SJSA1 (cell line): ENCODE data around the gene DYRK1B. TPM values are rescaled to one million over a fixed set of nuclear protein-coding genes. Genes with fewer than 3 reads are reported as not detected.

Source experiments
- DNase-seq, 2 experiments: peaks; one replicate each; pipeline ENCODE4 v3.0.0-alpha.2; 2015 to 2020; ENCODE audit warnings: low spot score in 2 of 2, low read depth in 1 of 2
- H3K27ac ChIP-seq: fragments of 250-450 bp; sonication (Bioruptor Pico); 2 replicates; pipeline ENCODE4 v1.5.1; 2020; ENCODE audit warnings: mild to moderate bottlenecking, moderate library complexity
- H3K27me3 ChIP-seq: fragments of 250-450 bp; sonication (Bioruptor Pico); replicated peaks from 2 replicates; pipeline ENCODE4 v1.5.1; 2020; ENCODE audit warnings: mild to moderate bottlenecking, moderate library complexity
- H3K36me3 ChIP-seq: fragments of 250-450 bp; sonication (Bioruptor Pico); 2 replicates; pipeline ENCODE4 v1.5.1; 2020; ENCODE audit warnings: mild to moderate bottlenecking
- H3K4me1 ChIP-seq: fragments of 250-450 bp; sonication (Bioruptor Pico); replicated peaks from 2 replicates; pipeline ENCODE4 v1.6.1; 2021; ENCODE audit warnings: mild to moderate bottlenecking
- H3K4me3 ChIP-seq: fragments of 250-450 bp; sonication (Bioruptor Pico); 2 replicates; pipeline ENCODE4 v1.5.1; 2020; ENCODE audit warnings: mild to moderate bottlenecking
- H3K9me3 ChIP-seq: fragments of 250-450 bp; sonication (Bioruptor Pico); replicated peaks from 2 replicates; pipeline ENCODE4 v1.5.1; 2020; ENCODE audit warnings: mild to moderate bottlenecking
- total RNA-seq: library from RNA; depleted of rRNA; stranded (reverse); fragments of >200 nt; shearing (Covaris generic); gene quantifications from 2 replicates; pipeline ENCODE4 v1.2.3, GENCODE V29; 2014

DYRK1B gene
- total RNA-seq, 1 experiment from 2014 or later, result 2.0 TPM

DNA sequence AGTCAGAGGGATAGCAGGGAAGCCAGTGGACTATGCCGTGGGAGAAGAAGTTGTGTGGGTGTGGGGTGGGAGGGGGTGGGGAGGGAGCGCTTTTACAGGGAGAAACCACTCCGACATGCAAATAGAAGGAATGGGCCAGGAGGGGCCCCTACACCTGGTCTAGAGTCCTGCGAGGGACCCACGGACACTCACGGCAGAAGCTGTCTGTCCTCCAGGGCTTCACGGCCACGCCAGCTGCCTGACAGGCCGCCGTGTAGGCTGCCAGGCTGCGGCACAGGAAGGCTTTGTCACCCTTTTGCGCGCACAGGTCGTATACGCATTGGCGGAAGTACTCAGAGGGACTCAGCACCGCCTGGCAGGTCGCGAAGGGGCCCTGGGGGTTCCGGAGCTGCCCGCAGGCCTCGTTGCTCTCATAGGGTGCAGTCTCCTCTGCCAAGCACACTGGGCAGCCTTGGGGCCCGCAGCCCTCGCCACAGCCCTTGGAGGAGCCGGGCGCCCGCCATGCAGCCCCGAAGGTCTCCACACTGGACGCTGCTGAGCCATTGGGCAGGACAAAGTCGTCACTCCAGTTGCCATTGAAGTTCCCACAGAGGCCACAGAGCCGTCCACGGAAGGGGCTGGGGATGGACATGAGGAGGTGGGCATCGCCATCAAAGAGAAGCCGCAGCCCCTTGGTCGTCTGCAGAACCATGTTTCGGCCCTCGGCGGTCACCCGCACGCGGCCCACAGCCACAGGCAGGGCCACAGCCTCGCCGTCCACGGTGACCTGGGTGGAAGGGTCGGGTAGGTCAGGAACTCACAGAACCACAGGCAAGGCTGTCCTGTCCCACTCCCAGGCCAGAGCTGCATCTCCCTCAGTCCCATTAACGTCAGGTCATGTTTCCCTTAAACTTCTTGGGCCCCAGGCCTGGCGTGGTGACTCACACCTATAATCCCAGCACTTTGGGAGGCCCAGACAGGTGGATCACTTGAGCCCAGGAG, 38.2 kb upstream of the DYRK1B start:
- DNase-seq, result no peak
- H3K27ac ChIP-seq, result no peak overlapping the region
- no peak overlapping the region for H3K4me3 ChIP-seq
- H3K9me3 ChIP-seq, result no peaks in the 10 kb centered on the region
- H3K4me1 ChIP-seq, result no peaks in the 10 kb centered on the region
- peaks cover 3% of the 10 kb centered on the region; the same call in 1 of the 2 replicates for H3K27me3 ChIP-seq
- no peaks in the 10 kb centered on the region for H3K36me3 ChIP-seq

- DNase-seq, result no peak
- Histone ChIP-seq H3K27ac (no peak overlapping the region), H3K27me3 (peaks cover 5% of the 10 kb centered on the region; the same call in 1 of the 2 replicates), H3K4me3 (no peak overlapping the region), H3K4me1 (no peaks in the 10 kb centered on the region), H3K36me3 (no peaks in the 10 kb centered on the region), H3K9me3 (no peaks in the 10 kb centered on the region)
Observed at GRCh38 chr19:39871362-39871761, 37.4 kb upstream of the DYRK1B start.

DNA sequence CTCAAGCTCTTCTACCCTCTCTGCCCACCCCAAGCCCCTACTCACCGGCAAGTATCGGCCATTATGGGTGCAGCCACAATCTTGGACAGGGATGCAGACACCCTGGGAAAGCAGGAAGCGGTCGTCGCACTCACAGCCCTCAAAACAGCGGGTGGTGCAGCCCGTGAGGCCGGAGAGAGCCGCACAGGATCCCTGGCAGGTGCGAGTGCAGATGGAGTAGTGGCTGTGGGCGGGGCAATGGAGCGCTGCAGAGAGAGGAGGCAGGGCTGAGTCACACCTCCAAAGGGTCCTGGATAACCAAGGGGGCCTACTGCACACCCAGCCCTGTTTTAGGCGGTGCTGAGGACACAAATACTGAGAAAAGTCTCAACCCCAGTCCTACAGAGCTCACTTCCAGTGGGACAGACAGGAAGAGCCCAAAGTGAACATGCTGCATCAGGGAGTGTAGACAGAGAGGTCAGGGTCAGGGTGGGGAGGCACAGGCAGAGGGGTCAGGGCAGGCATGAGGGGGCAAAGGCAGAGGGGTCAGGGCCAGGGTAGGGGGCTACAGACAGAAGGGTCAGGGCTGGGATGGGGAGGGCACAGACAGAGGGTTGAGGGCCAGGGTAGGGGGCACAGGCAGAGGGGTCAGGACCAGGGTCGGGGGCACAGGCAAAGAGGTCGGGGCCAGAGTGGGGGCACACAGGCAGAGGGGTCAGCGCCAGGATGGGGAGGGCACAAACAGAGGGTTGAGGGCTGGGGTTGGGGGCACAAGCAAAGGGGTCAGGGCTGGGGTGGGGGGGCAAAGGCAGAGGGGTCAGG, 36.4 kb upstream of the DYRK1B start:
- no peak overlapping the region for H3K27ac ChIP-seq
- no peaks in the 10 kb centered on the region for H3K9me3 ChIP-seq
- H3K27me3 ChIP-seq, result peaks cover 5% of the 10 kb centered on the region
- no peak for DNase-seq
- H3K4me1 ChIP-seq, result no peaks in the 10 kb centered on the region
- no peaks in the 10 kb centered on the region for H3K36me3 ChIP-seq
- no peak overlapping the region for H3K4me3 ChIP-seq

DNA sequence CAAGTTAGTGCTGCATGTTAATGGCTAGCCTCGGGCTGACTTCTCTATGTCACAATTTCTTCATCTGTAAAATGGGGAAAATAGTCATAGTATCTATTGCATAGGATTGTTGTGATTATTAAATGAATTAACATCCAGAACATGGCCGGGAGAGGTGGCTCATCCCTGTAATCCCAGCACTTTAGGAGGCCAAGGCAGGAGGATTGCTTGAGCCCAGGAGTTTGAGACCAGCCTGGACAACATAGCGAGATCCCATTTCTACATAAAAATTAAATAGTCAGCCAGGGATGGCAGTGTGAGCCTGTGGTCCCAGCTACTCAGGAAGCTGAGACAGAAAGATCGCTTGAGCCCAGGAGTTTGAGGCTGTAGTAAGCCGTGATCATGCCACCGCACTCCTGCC, 34.0 kb upstream of the DYRK1B start:
- Histone ChIP-seq H3K27me3 (peaks cover 5% of the 10 kb centered on the region), H3K4me1 (no peaks in the 10 kb centered on the region), H3K36me3 (no peaks in the 10 kb centered on the region), H3K27ac (no peak overlapping the region), H3K4me3 (no peak overlapping the region), H3K9me3 (no peaks in the 10 kb centered on the region)
- no peak for DNase-seq

GRCh38 chr19:39867133-39867532, 33.2 kb upstream of the DYRK1B start:
- Histone ChIP-seq H3K27me3 (peaks cover 5% of the 10 kb centered on the region), H3K4me3 (no peak overlapping the region)
- no peak for DNase-seq

DNA sequence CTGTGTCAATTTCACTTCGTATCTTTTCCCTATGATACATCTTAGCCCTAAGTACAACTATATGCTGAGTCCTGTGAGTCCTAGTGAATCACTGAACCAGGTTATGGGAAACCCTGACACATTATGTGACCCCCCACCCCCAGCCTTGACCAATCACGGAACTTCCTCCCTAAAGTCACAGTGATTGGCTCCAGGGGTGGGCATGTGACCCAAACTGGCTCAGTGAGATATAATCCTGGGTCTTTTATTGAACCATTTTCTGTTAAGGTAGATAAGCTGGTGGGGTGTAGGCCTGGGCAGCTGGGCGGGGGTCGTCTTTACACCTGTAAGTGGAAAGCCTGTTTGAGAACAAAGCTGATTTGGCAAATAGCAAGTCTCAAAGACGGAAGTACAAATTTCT, 32.0 kb upstream of the DYRK1B start:
- Histone ChIP-seq H3K27me3 (peaks cover 5% of the 10 kb centered on the region), H3K4me3 (no peak overlapping the region)
- DNase-seq, result no peak

More at GRCh38 chr19:39867133-39867532, 33.2 kb upstream of the DYRK1B start:
- Histone ChIP-seq H3K9me3 (no peaks in the 10 kb centered on the region), H3K27ac (no peak overlapping the region), H3K4me1 (no peaks in the 10 kb centered on the region), H3K36me3 (no peaks in the 10 kb centered on the region)

GRCh38 chr19:39865186-39865585, 31.2 kb upstream of the DYRK1B start:
- Histone ChIP-seq H3K9me3 (no peaks in the 10 kb centered on the region), H3K27ac (no peak overlapping the region), H3K4me3 (no peak overlapping the region), H3K36me3 (no peaks in the 10 kb centered on the region), H3K4me1 (no peaks in the 10 kb centered on the region), H3K27me3 (peaks cover 5% of the 10 kb centered on the region)
- DNase-seq, result no peak

More for the DNA sequence above, 32.0 kb upstream of the DYRK1B start:
- no peaks in the 10 kb centered on the region for H3K4me1 ChIP-seq
- H3K9me3 ChIP-seq, result no peaks in the 10 kb centered on the region
- no peaks in the 10 kb centered on the region for H3K36me3 ChIP-seq
- no peak overlapping the region for H3K27ac ChIP-seq

DNA sequence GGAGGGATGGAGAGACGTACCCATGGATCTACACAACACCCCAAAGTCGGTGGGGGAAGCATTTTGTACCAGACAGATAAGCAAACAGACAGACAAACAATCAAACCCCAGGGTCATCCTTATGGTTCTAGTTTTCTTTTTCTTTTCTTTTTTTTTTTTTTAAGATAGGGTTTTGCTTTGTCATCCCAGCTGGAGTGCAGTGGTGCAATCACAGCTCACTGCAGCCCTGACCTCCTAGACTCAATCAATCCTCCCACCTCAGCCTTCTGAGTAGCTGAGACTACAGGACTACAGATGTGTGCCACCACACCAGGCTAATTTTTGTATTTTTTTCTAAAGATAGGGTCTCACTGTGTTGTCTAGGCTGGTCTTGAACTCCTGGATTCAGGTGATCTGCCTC, 30.2 kb upstream of the DYRK1B start:
- H3K4me3 ChIP-seq, result no peak overlapping the region
- H3K27ac ChIP-seq, result no peak overlapping the region
- H3K36me3 ChIP-seq, result no peaks in the 10 kb centered on the region
- no peaks in the 10 kb centered on the region for H3K4me1 ChIP-seq
- H3K27me3 ChIP-seq, result peaks cover 5% of the 10 kb centered on the region; the same call in 1 of the 2 replicates
- no peak for DNase-seq
- H3K9me3 ChIP-seq, result no peaks in the 10 kb centered on the region

DNA sequence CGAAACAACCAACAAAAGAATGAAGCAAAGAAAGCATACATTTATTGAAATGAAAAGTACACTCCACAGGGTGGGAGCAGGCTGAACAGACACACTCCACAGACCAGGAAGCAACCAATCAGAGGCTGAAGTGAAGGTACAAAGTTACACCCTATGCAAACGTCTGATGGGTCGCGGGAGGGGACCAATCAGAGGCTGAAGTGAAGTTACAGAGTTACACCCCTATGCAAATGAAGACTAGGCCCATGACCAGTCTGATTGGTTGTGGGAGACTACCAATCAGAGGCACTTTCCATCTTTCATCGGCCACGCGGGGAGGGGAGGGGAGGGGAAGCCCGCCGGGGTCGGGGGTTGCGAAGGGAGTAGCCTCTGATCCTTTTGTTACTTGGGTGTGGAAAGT, 24.6 kb upstream of the DYRK1B start:
- DNase-seq, result no peak
- peaks cover 7% of the 10 kb centered on the region; the same call in 1 of the 2 replicates for H3K27me3 ChIP-seq
- H3K4me1 ChIP-seq, result no peaks in the 10 kb centered on the region
- 0 out of 2 replicates have a peak, but pooled peaks cover 3% of the 10 kb centered on the region for H3K9me3 ChIP-seq
- H3K4me3 ChIP-seq, result no peak overlapping the region
- no peak overlapping the region for H3K27ac ChIP-seq
- H3K36me3 ChIP-seq, result no peaks in the 10 kb centered on the region

- H3K36me3 ChIP-seq, result no peaks in the 10 kb centered on the region
- no peak overlapping the region for H3K27ac ChIP-seq
- no peak overlapping the region for H3K4me3 ChIP-seq
- no peak for DNase-seq
- no peaks in the 10 kb centered on the region for H3K4me1 ChIP-seq
- H3K27me3 ChIP-seq, result peaks cover 7% of the 10 kb centered on the region; the same call in 1 of the 2 replicates
- 0 out of 2 replicates have a peak, but pooled peaks cover 3% of the 10 kb centered on the region for H3K9me3 ChIP-seq
Observed at GRCh38 chr19:39852882-39853281, 18.9 kb upstream of the DYRK1B start.

GRCh38 chr19:39850892-39851291, 16.9 kb upstream of the DYRK1B start:
- H3K9me3 ChIP-seq, result 0 out of 2 replicates have a peak, but pooled peaks cover 3% of the 10 kb centered on the region
- no peak overlapping the region for H3K27ac ChIP-seq
- DNase-seq, result no peak
- H3K4me1 ChIP-seq, result peaks cover 6% of the 10 kb centered on the region
- no peaks in the 10 kb centered on the region for H3K36me3 ChIP-seq
- H3K4me3 ChIP-seq, result no peak overlapping the region
- peaks cover 7% of the 10 kb centered on the region; the same call in 1 of the 2 replicates for H3K27me3 ChIP-seq

DNA sequence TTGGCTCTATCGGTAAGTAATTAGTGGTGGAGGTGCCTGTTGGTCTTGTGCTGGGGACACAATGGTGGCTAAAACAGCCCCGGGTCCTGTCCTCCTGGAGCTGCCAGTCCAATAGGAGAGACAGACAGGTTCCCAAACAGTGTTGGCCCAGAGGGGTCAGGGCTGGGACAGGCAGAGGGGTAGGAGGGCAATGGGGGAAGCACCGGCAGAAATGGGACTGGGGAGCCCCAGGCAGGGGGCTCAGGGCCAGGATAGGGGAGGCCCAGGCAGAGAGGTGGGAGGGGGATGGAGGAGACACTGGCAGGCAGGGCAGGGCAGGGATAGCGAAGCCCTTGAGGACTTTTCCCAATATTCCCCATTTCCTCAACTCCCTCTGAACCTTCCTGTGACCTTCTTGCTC, 14.4 kb upstream of the DYRK1B start:
- Histone ChIP-seq H3K36me3 (no peaks in the 10 kb centered on the region), H3K27me3 (no peaks in the 10 kb centered on the region), H3K4me3 (no peak overlapping the region), H3K9me3 (no peaks in the 10 kb centered on the region), H3K4me1 (peaks cover 18% of the 10 kb centered on the region), H3K27ac (no peak overlapping the region)
- DNase-seq, result no peak

DNA sequence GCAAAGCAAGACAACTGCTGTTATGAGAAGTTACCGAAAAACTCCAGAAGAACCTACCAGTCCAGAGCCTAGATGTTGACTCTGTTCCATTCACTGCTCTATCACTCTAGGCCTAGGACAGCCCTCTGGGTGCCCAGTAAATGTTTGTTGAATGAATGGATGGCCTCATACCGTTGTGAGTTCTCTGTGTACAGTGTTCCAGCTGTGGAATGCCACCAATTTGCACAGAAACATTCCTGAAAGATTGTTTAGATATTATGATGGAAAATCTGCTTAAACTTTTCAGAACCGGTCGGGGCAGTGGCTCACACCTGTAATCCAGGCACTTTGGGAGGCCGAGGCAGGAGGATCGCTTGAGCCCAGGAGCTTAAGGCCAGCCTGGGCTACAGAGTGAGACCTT, 13.6 kb upstream of the DYRK1B start:
- no peaks in the 10 kb centered on the region for H3K36me3 ChIP-seq
- no peaks in the 10 kb centered on the region for H3K27me3 ChIP-seq
- H3K9me3 ChIP-seq, result no peaks in the 10 kb centered on the region
- H3K4me3 ChIP-seq, result no peak overlapping the region
- H3K4me1 ChIP-seq, result peaks cover 18% of the 10 kb centered on the region
- no peak overlapping the region for H3K27ac ChIP-seq
- no peak for DNase-seq
